EL (cell line): ENCODE measurements around the gene GUCD1.
"Not testable (repeated sequence)": the region's sequence is repeated elsewhere in the genome, so short reads cannot be mapped to it uniquely, and the experiment has no call there.

Experiments
- DNase-seq: peaks from one replicate; pipeline ENCODE4 v3.0.0-alpha.2; 2016

The GUCD1 gene

DNA sequence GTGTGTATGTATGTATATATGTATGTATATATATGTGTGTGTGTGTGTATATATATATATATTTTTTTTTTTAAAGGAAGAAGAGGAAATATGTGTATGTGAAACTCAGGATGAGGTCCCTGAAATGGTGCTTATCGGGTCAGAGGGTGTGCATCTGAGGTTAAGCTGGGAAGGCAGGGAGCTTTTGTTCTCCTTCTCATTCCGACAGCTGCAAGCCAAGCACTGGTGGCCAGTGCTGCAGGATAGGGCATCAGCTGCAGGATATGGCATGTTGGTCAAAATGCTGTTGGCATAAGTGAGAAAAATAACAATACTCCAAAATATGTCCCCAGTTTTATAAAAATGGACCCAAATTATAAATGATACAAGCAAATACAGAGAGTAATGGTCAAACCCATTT lies 8.3 kb upstream of the GUCD1 start:
- DNase-seq: no peak

DNA sequence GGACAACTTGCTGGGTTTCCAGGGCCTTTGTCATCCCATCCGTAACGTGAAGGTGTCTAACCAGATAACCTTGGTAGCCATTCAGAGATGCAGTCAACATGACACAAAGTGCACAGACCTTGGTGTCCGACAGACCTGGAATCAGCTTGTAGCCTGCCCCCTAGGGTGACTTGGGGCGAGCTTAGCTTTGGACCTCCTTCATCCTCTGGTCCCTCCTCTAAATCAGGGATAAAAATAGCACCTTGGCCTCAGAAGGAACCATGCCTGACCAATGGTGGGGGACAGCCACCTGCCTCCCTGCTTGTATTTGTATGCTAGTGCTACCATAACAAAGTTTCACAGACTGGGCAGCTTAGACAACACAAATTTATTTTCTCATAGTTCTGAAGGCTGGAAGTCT lies 4.5 kb upstream of the GUCD1 start:
- DNase-seq: no peak

DNA sequence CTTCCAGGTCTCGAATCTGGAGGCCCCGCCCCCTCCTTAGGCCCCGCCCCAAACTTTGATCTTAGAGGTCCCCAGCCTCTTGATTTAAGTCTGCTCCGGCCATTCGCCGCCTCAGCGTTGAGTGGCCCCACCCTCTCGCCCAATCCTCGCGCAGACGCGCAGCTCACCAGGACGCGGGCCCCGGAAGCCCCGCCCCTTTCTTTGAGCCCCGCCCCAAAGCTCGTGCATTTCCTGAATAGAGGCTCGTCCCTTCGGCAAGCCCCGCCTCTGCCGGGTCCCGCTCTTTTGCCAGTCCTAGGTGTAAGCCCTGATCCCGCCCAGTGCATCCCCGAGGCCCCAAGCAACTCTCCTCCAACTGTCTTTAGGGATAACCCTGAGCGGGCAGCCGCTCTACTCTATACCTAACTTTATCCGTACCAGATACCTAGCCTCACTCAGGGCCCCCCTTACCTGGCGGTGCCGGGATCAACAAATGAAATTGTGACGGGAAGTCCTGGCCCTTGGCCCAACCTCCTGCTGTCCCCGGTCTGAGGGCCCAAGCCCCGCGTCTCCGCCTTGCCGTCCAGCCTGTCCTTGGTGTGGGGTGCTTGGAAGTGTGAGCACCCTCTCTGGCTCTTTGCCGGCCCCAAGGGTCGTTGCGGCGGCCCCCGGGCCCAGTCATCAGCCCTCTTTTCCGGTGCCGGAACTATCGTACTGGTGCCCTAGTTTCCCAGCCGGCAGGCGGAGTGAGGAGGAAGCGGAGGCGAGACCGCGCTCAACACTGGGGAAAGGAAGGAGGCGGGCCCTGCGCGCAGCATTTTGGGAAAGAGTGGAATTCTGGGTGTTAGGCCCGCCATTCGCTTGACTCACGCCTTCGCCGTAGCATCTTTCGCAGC lies 464 bp upstream of the GUCD1 start, which contains the start of gene SNRPD3:
TSS of gene SNRPD3 (plus strand) at position 835 of the 875 bp plus-strand sequence. CDS start 1,676 bp downstream, outside the sequence.
- peak; percentile 99 for DNase-seq

DNA sequence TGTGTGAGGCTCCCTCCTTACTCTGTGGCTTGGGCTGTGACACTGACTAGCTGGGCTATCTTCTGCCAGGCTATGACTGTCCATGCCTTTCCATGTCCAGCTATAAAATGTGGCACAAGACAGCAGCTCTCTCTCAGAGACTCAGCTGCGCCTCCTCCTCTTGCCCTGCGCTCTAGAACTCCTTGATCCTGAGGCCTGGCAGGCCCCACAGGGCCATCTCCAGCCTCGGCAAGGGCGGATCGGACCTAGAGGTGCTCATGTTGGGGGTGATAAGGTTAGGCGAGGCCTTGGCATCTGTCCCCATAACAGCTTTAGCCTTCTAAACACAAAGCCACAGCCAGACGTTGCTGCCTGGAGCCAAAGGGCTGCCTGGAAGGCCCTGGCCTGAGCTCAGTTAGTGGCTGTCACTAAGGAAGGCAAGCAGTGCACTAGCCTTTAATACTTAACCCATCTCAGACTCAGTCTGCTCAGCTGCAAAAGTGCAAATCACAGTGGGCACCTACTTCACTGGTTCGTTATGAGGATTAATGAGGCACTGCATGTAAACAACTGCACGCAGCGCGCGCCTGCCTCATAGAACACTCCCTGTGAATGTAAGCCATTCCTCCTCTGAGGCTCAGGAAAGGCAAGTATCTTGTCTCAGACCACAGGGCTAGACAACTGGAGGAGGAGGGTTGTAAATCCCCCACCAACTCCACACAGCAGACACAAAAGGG lies 1.2 kb downstream of the GUCD1 start:
- peak; percentile 12 for DNase-seq

GRCh38 chr22:24552503-24553286 lies 2.2 kb downstream of the GUCD1 start:
- DNase-seq: not testable (repeated sequence)

DNA sequence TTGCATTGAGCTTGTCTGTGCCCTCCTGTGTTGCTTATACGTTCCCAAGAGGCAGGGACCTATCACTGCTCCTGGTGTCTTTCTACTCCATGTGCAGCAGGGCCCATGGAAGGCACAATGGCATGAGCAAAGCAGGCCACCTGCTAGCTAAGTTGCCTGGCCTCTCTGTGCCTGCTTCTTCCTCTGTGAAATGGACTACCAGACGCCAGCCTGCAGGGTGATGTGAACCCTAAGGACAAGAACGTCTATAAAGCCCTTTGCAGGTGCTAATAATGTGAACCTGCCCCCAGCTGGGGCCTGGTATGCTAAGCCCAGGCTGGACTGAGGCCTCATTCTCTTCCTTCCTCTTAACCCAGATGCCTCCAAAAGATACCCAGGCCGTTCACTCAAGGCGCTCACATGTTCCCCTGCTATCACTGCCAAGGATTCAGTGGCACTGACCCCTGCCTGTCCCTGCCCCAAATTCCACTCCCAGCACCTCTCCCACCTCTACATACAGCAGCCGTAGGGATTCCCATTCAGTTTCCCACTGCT lies 4.0 kb downstream of the GUCD1 start:
- DNase-seq: no peak

- DNase-seq: no peak
Measured at GRCh38 chr22:24550028-24550901, 4.7 kb downstream of the GUCD1 start.

DNA sequence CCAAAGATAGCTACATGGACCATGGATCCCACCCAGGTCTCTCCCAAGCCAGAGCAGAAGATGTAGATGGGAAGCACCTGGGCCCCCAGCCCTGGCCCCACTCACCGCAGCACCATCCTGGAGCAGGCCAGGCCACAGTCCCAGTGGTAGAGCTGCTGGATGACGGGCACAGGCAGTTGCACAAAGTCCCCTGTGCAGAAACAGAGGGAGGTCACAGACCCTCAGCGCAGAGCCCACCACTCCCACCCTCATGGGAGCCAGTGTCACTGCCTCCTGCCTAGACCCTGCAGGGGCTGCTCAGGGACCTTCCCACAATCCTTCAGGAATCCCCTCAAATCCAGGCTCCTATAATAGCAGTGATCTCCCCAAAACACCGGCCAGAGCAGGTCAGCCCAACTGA lies 6.1 kb downstream of the GUCD1 start:
- no peak for DNase-seq

GRCh38 chr22:24543679-24544243 lies 11.2 kb downstream of the GUCD1 start:
- DNase-seq: no peak

DNA sequence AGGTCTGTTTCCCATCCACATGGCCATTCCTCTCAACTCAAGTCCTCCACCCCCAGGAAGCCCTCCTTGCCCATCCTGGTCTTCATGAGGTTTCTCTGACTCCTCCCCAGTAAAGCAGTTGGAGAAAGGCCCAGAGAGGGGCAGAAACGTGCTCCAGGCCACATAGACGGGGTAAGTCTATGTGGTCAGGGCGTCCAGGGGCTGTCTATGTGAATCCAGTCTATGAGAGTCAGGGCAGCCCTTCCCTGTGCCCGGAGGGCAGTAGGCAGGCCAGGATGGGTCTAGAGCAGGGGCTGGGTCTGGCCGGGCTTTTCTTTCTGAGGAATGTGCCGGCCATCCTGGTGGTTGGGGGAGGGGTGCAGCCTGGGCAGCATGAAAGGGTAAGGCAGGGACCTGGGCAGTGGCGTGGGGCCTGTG lies 11.7 kb downstream of the GUCD1 start:
- DNase-seq: no peak

GRCh38 chr22:24542641-24543040 lies 12.3 kb downstream of the GUCD1 start:
- DNase-seq: no peak

- DNase-seq: no peak
Measured at GRCh38 chr22:24541681-24542515, 13.0 kb downstream of the GUCD1 start.

DNA sequence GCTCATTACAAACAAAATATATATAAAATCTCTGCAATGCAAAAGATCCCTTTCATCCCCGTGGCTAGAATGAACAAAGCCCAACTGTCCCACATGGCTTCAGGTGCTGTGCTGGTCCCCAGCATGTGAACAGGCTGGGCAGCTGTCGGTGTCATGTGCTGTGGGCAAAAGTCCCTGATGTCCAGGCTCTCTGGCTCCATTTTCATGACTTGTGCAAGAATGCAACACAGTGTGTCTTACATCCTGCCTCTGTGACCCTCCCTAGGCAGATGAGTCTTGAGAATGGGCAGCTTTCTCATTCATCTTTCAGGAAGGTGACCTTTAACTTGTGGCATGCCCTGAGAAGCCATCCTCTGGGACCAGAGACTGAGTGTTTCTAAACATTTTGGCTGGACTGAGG lies 14.5 kb downstream of the GUCD1 start:
- no peak for DNase-seq

DNA sequence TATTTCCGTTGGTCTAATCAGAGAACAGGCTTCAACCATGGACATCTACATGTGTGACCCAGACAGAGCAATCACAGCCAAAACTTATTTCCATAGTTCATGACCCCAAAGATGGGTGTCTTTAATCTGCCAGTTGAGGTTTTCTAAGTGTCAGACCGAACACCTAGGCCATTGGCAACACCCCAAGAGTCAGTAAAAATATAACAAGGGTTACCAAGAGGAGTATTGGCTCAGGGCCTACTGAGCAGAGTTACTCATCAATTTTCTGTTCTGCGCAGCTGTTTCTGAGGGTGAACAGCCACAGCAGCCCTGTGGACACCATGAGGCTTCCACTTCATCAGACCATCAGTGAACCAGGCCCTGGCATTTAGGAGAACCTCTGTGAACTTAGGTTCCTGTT lies 18.8 kb downstream of the GUCD1 start:
- DNase-seq: no peak

GRCh38 chr22:24535348-24535747 lies 19.6 kb downstream of the GUCD1 start:
- DNase-seq: no peak

GRCh38 chr22:24532075-24532474 lies 22.9 kb downstream of the GUCD1 start:
- DNase-seq: no peak

GRCh38 chr22:24530968-24531367 lies 24.0 kb downstream of the GUCD1 start:
- DNase-seq: not testable (repeated sequence)

- DNase-seq: no peak
Measured at GRCh38 chr22:24529898-24530297, 25.0 kb downstream of the GUCD1 start.

- peak; percentile 23 for DNase-seq
Measured at GRCh38 chr22:24526191-24526590, 28.7 kb downstream of the GUCD1 start.

- peak; percentile 76 for DNase-seq
Measured at GRCh38 chr22:24525416-24526037, 29.4 kb downstream of the GUCD1 start.
